Measurements from ENCODE around the gene AK5. TPM values are rescaled to one million over a fixed set of nuclear protein-coding genes. Genes with fewer than 3 reads are reported as not detected.

Gene AK5
- total and polyA plus RNA-seq, 10 donors, result 0.33 to 16.3 (median 1.2) TPM

Small RNA genes lying within 50 kb of the gene (small RNA-seq; reads per million reads assigned to genes)
- gene RNU7-8P, result 0 reads per million in 4 donors

Other genes starting within 250 kb of the AK5 start
- gene PIGK, start 62.6 kb upstream of the AK5 start, total RNA-seq, result 10 to 100 TPM; 18.4 to 29.3 (median 21.6) TPM
- 1 to 10 TPM; 3.2 to 7.1 (median 6.4) TPM for gene PIGK, start 62.6 kb upstream of the AK5 start, polyA plus RNA-seq